ENCODE results near the gene FOXN3.

The FOXN3 gene

GRCh38 chr14:89317051-89317691, 99.9 kb downstream of the FOXN3 start:
- no peak for DNase-seq (ENCODE audit: low read depth in 1 of 2, low spot score in 1 of 2)
- H3K27ac ChIP-seq (replicated peaks) = no peak overlapping the region
- H3K4me3 ChIP-seq (replicated peaks; ENCODE audit: insufficient read depth, low read length) = no peak overlapping the region
- no peak for TF ChIP-seq REST (IDR thresholded peaks at IDR 0.05; ENCODE audit: insufficient replicate concordance, low read depth)
- no peak for TF ChIP-seq SPI1 (IDR thresholded peaks at IDR 0.05; ENCODE audit: borderline replicate concordance, low read depth)
- TF ChIP-seq CTCF (IDR thresholded peaks at IDR 0.05; ENCODE audit: insufficient read depth, low read length) = no peak
- no peak for TF ChIP-seq POLR2AphosphoS5 (IDR thresholded peaks at IDR 0.05; ENCODE audit: low read depth)
- H3K27me3 ChIP-seq (ENCODE audit: insufficient read depth, poor library complexity, severe bottlenecking) = no peaks in the 10 kb centered on the region

- no peak overlapping the region for H3K4me3 ChIP-seq (replicated peaks; ENCODE audit: insufficient read depth, low read length)
- DNase-seq (ENCODE audit: low read depth in 1 of 2, low spot score in 1 of 2) = no peak
- TF ChIP-seq REST (IDR thresholded peaks at IDR 0.05; ENCODE audit: insufficient replicate concordance, low read depth) (no peak), POLR2AphosphoS5 (IDR thresholded peaks at IDR 0.05; ENCODE audit: low read depth) (no peak), CTCF (IDR thresholded peaks at IDR 0.05; ENCODE audit: insufficient read depth, low read length) (no peak), SPI1 (IDR thresholded peaks at IDR 0.05; ENCODE audit: borderline replicate concordance, low read depth) (no peak)
- no peak overlapping the region for H3K27ac ChIP-seq (replicated peaks)
- no peaks in the 10 kb centered on the region for H3K27me3 ChIP-seq (ENCODE audit: insufficient read depth, poor library complexity, severe bottlenecking)
Observed at GRCh38 chr14:89315493-89316470, 101.3 kb downstream of the FOXN3 start.

GRCh38 chr14:89314274-89314673, 102.8 kb downstream of the FOXN3 start:
- H3K4me3 ChIP-seq (replicated peaks; ENCODE audit: insufficient read depth, low read length) = no peak overlapping the region
- no peak overlapping the region for H3K27ac ChIP-seq (replicated peaks)
- TF ChIP-seq POLR2AphosphoS5 (IDR thresholded peaks at IDR 0.05; ENCODE audit: low read depth) (no peak), REST (IDR thresholded peaks at IDR 0.05; ENCODE audit: insufficient replicate concordance, low read depth) (no peak), SPI1 (IDR thresholded peaks at IDR 0.05; ENCODE audit: borderline replicate concordance, low read depth) (no peak), CTCF (IDR thresholded peaks at IDR 0.05; ENCODE audit: insufficient read depth, low read length) (no peak), GABPA (IDR thresholded peaks at IDR 0.05; ENCODE audit: low read depth) (no peak)
- DNase-seq (ENCODE audit: low read depth in 1 of 2, low spot score in 1 of 2) = no peak
- H3K27me3 ChIP-seq (ENCODE audit: insufficient read depth, poor library complexity, severe bottlenecking) = no peaks in the 10 kb centered on the region

All from HL-60 (cell line).